ENCODE results near the gene YTHDF2. TPM values are rescaled to one million over a fixed set of nuclear protein-coding genes. Genes with fewer than 3 reads are reported as not detected.
"Not testable (repeated sequence)": the region's sequence is repeated elsewhere in the genome, so short reads cannot be mapped to it uniquely, and the experiment has no call there.

Gene YTHDF2
- total RNA-seq (10 to 100 TPM; 34.0 to 43.3 (median 36.1) TPM), polyA plus RNA-seq (27.2 TPM)
- long read RNA-seq, donor 1, transcript YTHDF2-201 (5 exons, 2,925 nt), result major isoform, 82 of 99 reads
- long read RNA-seq, donor 1, partial matches to known transcripts, result 7 of 99 reads
- long read RNA-seq, donor 1, other reads (novel, unspliced or antisense), result 10 of 99 reads
- long read RNA-seq, donor 2, transcript YTHDF2-201 (5 exons, 2,925 nt), result major isoform, 39 of 40 reads
- long read RNA-seq, donor 2, partial matches to known transcripts, result 0 of 40 reads
- long read RNA-seq, donor 2, other reads (novel, unspliced or antisense), result 1 of 40 reads
- long read RNA-seq, donor 3, transcript YTHDF2-201 (5 exons, 2,925 nt), result major isoform, 264 of 285 reads
- long read RNA-seq, donor 3, partial matches to known transcripts, result 5 of 285 reads
- long read RNA-seq, donor 3, other reads (novel, unspliced or antisense), result 11 of 285 reads
- long read RNA-seq, donor 4, transcript YTHDF2-201 (5 exons, 2,925 nt), result major isoform, 42 of 45 reads
- long read RNA-seq, donor 4, partial matches to known transcripts, result 0 of 45 reads
- long read RNA-seq, donor 4, other reads (novel, unspliced or antisense), result 3 of 45 reads

DNA sequence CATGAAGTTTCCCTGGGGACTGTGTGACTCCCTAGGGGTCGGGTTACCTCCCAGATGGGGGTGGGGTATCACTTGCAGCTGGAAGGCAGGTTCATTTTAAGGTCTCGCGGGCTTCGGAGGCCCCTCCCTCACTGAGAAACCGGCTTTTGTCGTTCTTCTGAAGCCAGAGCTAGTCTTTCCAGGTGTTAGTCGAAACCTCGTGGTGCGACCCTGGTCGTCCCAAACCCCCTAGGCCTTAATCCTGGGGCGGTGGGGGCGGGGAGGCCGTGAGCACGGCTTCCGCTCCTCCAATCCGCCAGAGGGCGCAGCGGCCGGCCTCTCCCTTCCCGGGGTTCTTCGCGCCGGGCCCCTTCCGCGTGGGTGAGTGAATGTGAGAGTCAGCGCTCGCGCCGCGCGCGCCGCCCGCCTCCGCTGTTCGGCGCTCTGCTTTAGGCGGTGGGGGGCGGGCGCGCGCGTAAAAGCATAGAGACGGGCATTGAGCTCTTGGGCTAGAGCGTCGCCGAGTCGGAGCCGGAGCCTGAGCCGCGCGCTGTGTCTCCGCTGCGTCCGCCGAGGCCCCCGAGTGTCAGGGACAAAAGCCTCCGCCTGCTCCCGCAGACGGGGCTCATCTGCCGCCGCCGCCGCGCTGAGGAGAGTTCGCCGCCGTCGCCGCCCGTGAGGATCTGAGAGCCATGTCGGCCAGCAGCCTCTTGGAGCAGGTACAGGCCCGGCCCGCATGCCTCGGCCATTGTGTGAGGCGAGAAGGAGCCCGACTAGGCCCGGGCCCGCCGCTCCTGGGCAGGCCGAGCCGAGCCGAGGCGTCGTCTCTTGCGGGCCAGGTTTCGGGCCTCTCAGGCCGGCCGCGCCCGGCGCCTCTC is at the start of gene YTHDF2:
Gene YTHDF2 (plus strand): TSS at position 491 of the 857 bp plus-strand sequence. CDS start 181 bp downstream, at position 672.
- DNase-seq, result peak; percentile 98 to 99 (median 99)
- Histone ChIP-seq H3K27ac (ENCODE audit: low read length) (peak within 1 kb of the TSS; percentile 96), H3K4me1 (ENCODE audit: control insufficient read depth, insufficient read depth, low read length) (no peaks in the 10 kb centered on the region), H3K27me3 (ENCODE audit: control insufficient read depth, insufficient read depth) (no peaks in the 10 kb centered on the region), H3K9me3 (ENCODE audit: control insufficient read depth, low read length) (no peaks in the 10 kb centered on the region), H3K4me3 (ENCODE audit: low read length) (peak within 1 kb of the TSS; percentile 92)
- intact Hi-C loops (cut with DNase I), result loop anchor here in 2 of 4 donors (5.0 kb wide), 1 partner anchor 94 kb away; the partner anchor contains the start of gene TAF12 (in 2 of the 2)
- ATAC-seq, result peak; percentile 99
- under 1% methylated on average over 92 of the region's 92 CpGs for WGBS

- H3K27me3 ChIP-seq (ENCODE audit: control insufficient read depth, insufficient read depth); H3K4me1 ChIP-seq (ENCODE audit: control insufficient read depth, insufficient read depth, low read length); H3K27ac ChIP-seq (ENCODE audit: low read length); intact Hi-C loops (cut with DNase I); DNase-seq; H3K9me3 ChIP-seq (ENCODE audit: control insufficient read depth, low read length); ATAC-seq; H3K4me3 ChIP-seq (ENCODE audit: low read length): not testable (repeated sequence)
- WGBS, result 86% methylated on average over 1 of the region's 1 CpG
These were observed 45.1 kb upstream of the YTHDF2 start for GRCh38 chr1:28691627-28692026.

DNA sequence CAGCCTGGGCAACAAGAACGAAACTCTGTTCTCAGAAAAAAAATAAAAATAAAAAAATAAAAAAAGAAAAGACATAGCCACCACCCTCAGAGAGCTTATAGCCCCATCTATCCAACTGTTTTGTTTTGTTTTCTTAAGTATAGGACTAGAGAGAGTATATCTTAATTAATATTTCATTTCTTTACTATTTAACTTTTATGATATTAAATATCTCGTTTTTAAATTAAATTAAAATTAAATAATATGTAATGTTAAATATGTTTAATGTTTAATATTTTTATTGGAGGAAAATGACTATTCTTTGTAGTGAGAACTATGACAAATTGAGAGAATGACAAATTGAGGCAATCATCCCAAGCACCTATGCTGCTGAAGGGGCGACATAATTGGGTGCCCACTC is 33.1 kb upstream of the YTHDF2 start:
- intact Hi-C loops (cut with DNase I), result no loop called here
- no peak overlapping the region for H3K27ac ChIP-seq (ENCODE audit: low read length)
- H3K27me3 ChIP-seq (ENCODE audit: control insufficient read depth, insufficient read depth), result no peaks in the 10 kb centered on the region
- no peaks in the 10 kb centered on the region for H3K4me1 ChIP-seq (ENCODE audit: control insufficient read depth, insufficient read depth, low read length)
- DNase-seq, result no peak
- 92% methylated on average over 3 of the region's 3 CpGs for WGBS
- ATAC-seq, result no peak
- H3K9me3 ChIP-seq (ENCODE audit: control insufficient read depth, low read length), result no peaks in the 10 kb centered on the region
- H3K4me3 ChIP-seq (ENCODE audit: low read length), result no peak overlapping the region

- H3K4me3 ChIP-seq (ENCODE audit: low read length), result no peak overlapping the region
- H3K27me3 ChIP-seq (ENCODE audit: control insufficient read depth, insufficient read depth), result no peaks in the 10 kb centered on the region
- intact Hi-C loops (cut with DNase I), result no loop called here
- H3K4me1 ChIP-seq (ENCODE audit: control insufficient read depth, insufficient read depth, low read length), result no peaks in the 10 kb centered on the region
- no peak overlapping the region for H3K27ac ChIP-seq (ENCODE audit: low read length)
- no peak for DNase-seq
- WGBS, result 96% methylated on average over 2 of the region's 2 CpGs
- no peak for ATAC-seq
- H3K9me3 ChIP-seq (ENCODE audit: control insufficient read depth, low read length), result no peaks in the 10 kb centered on the region
These were observed 20.4 kb upstream of the YTHDF2 start for GRCh38 chr1:28716336-28716735.

- H3K4me1 ChIP-seq (ENCODE audit: control insufficient read depth, insufficient read depth, low read length), result no peaks in the 10 kb centered on the region
These were observed 18.6 kb upstream of the YTHDF2 start for GRCh38 chr1:28718166-28718565.

GRCh38 chr1:28718586-28719331 is 18.0 kb upstream of the YTHDF2 start:
- 77% methylated on average over 4 of the region's 4 CpGs for WGBS
- ATAC-seq, result peak in 1 of 2 donors; percentile 44
- Histone ChIP-seq H3K4me1 (ENCODE audit: control insufficient read depth, insufficient read depth, low read length) (no peaks in the 10 kb centered on the region), H3K27ac (ENCODE audit: low read length) (no peak overlapping the region), H3K27me3 (ENCODE audit: control insufficient read depth, insufficient read depth) (no peaks in the 10 kb centered on the region), H3K4me3 (ENCODE audit: low read length) (no peak overlapping the region), H3K9me3 (ENCODE audit: control insufficient read depth, low read length) (no peaks in the 10 kb centered on the region)
- no peak for DNase-seq
- intact Hi-C loops (cut with DNase I), result no loop called here

More at GRCh38 chr1:28718166-28718565, 18.6 kb upstream of the YTHDF2 start:
- DNase-seq, result no peak
- Histone ChIP-seq H3K9me3 (ENCODE audit: control insufficient read depth, low read length) (no peaks in the 10 kb centered on the region), H3K27me3 (ENCODE audit: control insufficient read depth, insufficient read depth) (no peaks in the 10 kb centered on the region), H3K4me3 (ENCODE audit: low read length) (no peak overlapping the region), H3K27ac (ENCODE audit: low read length) (no peak overlapping the region)
- 98% methylated on average over 1 of the region's 1 CpG for WGBS
- intact Hi-C loops (cut with DNase I), result no loop called here
- ATAC-seq, result no peak

DNA sequence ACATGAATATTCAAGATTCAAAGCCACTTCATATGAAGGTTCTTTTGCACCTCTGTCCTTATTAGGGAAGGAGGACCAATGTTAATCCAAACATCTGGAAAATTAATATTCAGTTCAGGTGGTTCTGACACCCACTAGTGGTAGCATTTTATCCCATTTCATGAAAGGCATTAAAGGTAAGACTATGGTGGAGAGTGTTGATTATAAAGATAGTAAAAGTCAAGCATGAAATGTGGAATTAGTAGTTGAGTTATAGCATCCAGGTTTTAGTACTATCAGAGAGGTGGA is 17.5 kb upstream of the YTHDF2 start:
- intact Hi-C loops (cut with DNase I), result no loop called here
- H3K27me3 ChIP-seq (ENCODE audit: control insufficient read depth, insufficient read depth), result no peaks in the 10 kb centered on the region

DNA sequence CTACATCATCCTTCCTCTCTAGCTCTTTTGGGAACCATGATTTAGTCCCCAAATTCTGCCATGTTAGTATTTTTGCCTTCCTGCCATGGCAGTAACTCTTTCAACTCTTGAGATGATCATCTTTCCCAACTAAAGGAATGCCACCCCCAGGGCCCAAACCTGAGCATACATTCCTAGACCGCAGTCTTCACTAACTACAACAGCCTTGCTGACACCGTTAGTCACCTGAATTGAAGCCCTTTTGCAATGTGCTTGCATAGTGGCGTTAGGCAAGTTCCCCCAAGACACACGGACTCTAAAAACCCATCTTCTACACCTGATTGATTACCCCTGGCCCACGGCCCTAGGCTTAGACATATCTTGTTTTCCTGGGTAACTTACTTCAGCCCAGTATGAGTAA is 16.4 kb upstream of the YTHDF2 start:
- WGBS, result 82% methylated on average over 5 of the region's 5 CpGs
- Histone ChIP-seq H3K9me3 (ENCODE audit: control insufficient read depth, low read length) (no peaks in the 10 kb centered on the region), H3K4me1 (ENCODE audit: control insufficient read depth, insufficient read depth, low read length) (no peaks in the 10 kb centered on the region), H3K27me3 (ENCODE audit: control insufficient read depth, insufficient read depth) (no peaks in the 10 kb centered on the region), H3K4me3 (ENCODE audit: low read length) (no peak overlapping the region), H3K27ac (ENCODE audit: low read length) (no peak overlapping the region)
- ATAC-seq, result no peak
- DNase-seq, result no peak
- intact Hi-C loops (cut with DNase I), result no loop called here

More for the DNA sequence above, 17.5 kb upstream of the YTHDF2 start:
- DNase-seq (no peak), ATAC-seq (no peak)
- no peak overlapping the region for H3K27ac ChIP-seq (ENCODE audit: low read length)
- H3K4me1 ChIP-seq (ENCODE audit: control insufficient read depth, insufficient read depth, low read length), result no peaks in the 10 kb centered on the region
- H3K9me3 ChIP-seq (ENCODE audit: control insufficient read depth, low read length), result no peaks in the 10 kb centered on the region
- H3K4me3 ChIP-seq (ENCODE audit: low read length), result no peak overlapping the region

DNA sequence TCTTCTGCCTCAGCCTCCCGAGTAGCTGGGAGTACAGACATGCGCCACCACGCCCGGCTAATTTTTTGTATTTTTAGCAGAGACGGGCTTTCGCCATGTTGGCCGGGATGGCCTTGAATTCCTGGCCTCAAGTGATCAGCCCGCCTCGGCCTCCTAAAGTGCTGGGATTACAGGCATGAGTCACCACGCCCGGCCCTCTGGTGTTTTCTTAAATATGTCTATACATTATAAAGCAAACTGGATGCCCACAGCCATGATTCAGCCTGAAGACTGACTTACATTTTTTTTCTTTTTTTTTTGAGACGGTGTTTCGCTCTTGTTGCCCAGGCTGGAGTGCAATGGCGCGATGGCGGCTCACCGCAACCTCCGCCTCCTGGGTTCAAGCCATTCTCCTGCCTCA is 14.8 kb upstream of the YTHDF2 start:
- not testable (repeated sequence) for ATAC-seq

DNA sequence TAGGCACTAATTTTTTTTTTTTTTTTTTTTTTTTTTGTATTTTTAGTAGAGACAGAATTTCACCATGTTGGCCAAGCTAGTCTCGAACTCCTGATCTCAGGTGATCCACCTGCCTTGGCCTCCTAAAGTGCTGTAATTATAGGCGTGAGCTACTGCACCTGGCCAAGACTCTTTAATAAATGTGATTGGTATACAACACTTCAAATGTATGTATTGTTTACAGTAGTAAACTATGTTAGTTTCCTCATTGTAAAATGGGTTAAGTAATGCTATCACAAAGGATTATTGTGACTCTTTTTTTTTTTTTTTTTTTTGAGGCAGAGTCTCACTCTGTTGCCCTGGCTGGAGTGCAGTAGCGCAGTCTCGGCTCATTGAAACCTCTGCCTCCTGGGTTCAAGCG is 11.4 kb upstream of the YTHDF2 start:
- ATAC-seq; H3K4me1 ChIP-seq (ENCODE audit: control insufficient read depth, insufficient read depth, low read length); intact Hi-C loops (cut with DNase I); H3K27ac ChIP-seq (ENCODE audit: low read length); H3K27me3 ChIP-seq (ENCODE audit: control insufficient read depth, insufficient read depth); H3K4me3 ChIP-seq (ENCODE audit: low read length); DNase-seq; H3K9me3 ChIP-seq (ENCODE audit: control insufficient read depth, low read length): not testable (repeated sequence)
- WGBS, result 90% methylated on average over 5 of the region's 5 CpGs

More for the DNA sequence above, 14.8 kb upstream of the YTHDF2 start:
- intact Hi-C loops (cut with DNase I); H3K27me3 ChIP-seq (ENCODE audit: control insufficient read depth, insufficient read depth); H3K9me3 ChIP-seq (ENCODE audit: control insufficient read depth, low read length); H3K4me1 ChIP-seq (ENCODE audit: control insufficient read depth, insufficient read depth, low read length); H3K4me3 ChIP-seq (ENCODE audit: low read length); DNase-seq; H3K27ac ChIP-seq (ENCODE audit: low read length): not testable (repeated sequence)
- WGBS, result 96% methylated on average over 18 of the region's 18 CpGs
